ENCODE results near the gene FAM177A1.
A peak's percentile ranks its signal among the peaks of the same experiment; 100 is the strongest.

FAM177A1 gene

DNA sequence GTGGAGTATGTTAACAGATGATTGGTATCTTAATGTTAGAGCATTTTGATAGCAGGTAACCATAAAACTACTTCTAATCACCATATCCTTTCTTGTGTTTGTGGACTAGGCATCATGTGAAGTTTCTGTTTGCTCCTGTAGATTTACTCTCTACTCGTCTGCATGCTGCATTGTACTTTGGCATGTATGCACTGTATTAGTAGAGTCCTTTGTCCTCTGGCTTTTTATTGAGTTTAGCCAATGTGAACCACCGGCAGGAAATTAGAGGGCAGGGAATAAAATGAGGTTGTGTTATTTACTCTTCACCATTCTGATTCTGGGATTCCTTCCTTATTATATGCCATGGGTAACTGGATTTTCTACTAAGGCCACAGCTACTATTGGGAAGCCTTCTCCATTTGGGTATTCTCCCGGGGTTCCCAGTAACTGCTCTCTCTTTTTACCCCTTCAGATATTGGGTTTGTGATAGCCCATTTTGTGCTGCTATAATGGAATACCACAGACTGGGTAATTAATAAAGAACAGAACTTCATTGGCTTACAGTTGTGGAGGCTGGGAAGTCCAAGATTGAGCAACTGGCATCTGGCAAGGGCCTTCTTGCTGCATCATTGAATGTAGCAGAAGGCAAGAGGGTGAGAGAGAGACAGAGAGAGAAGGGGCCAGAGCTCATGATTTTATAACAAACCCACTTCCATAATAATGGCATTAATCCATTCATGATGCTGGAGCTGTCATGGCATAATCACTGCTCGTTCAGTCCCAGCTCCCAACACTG lies 22.4 kb downstream of the FAM177A1 start:
- TF ChIP-seq, protein P1, sequence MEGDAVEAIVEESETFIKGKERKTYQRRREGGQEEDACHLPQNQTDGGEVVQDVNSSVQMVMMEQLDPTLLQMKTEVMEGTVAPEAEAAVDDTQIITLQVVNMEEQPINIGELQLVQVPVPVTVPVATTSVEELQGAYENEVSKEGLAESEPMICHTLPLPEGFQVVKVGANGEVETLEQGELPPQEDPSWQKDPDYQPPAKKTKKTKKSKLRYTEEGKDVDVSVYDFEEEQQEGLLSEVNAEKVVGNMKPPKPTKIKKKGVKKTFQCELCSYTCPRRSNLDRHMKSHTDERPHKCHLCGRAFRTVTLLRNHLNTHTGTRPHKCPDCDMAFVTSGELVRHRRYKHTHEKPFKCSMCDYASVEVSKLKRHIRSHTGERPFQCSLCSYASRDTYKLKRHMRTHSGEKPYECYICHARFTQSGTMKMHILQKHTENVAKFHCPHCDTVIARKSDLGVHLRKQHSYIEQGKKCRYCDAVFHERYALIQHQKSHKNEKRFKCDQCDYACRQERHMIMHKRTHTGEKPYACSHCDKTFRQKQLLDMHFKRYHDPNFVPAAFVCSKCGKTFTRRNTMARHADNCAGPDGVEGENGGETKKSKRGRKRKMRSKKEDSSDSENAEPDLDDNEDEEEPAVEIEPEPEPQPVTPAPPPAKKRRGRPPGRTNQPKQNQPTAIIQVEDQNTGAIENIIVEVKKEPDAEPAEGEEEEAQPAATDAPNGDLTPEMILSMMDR (IDR thresholded peaks at IDR 0.05; ENCODE audit: insufficient read depth, low read depth, low read length, missing control alignments), result no peak
- H3K4me3 ChIP-seq (ENCODE audit: low read length), result no peak overlapping the region
- peak; percentile 24 for DNase-seq (ENCODE audit: low read depth)

DNA sequence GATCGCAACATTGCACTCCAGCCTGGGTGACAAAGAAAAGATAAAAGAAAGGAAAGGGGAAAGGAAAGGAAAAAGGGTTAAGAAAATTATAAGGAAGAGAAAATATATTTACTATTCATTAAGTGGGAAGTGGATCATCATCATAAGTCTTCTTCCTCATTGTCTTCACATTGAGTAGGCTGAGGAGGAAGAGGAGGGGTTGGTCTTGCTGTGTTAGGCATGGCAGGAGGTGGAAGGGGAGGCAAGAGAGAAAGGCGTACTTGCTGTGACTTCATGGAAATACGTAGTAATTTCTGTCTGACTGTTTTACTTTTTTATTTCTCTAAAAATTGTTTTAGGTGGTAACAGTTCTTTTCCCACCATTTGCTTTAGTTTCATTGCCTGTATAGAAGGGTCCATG lies 26.2 kb downstream of the FAM177A1 start:
- TF ChIP-seq, protein P1 (IDR thresholded peaks at IDR 0.05; ENCODE audit: insufficient read depth, low read depth, low read length, missing control alignments), result no peak
- H3K4me3 ChIP-seq (ENCODE audit: low read length), result no peak overlapping the region
- DNase-seq (ENCODE audit: low read depth), result no peak

DNA sequence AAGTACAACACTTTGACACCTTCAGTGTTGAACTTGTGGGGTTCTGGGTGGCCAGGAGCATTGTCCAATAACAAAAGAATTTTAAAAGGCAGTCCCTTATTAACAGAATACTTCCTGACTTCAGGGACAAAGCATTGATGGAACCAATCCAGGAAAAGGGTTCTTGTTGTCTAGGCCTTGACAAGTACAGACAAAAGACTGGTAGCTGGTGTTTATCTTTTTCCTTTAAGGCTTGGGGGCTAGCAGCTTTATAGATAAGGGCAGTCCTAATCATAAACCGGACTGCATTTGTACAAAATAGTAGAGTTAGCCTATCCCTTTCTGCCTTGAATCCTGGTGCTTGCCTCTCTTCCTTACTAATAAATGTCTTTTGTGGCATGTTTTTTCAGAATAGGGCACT lies 27.4 kb downstream of the FAM177A1 start:
- no peak for DNase-seq (ENCODE audit: low read depth)
- H3K4me3 ChIP-seq (ENCODE audit: low read length), result no peak overlapping the region
- TF ChIP-seq, protein P1 (IDR thresholded peaks at IDR 0.05; ENCODE audit: insufficient read depth, low read depth, low read length, missing control alignments), result no peak

DNA sequence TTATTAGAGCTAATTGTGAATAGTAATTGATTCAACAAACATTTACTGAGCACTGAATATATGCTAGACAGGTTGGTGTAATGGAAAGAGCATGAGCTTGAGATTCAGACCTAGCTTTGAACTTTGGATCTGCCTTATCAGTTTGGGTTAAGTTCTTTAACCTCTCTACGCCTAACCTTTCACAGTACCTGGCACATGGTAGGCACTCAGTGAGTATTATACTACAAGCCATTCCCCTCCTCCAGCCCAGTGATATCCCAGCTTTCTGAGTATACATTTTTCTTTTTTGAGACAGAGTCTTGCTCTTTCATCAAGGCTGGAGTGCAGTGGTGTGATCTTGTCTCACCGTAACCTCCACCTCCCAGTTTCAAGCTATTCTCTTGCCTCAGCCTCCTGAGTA lies 32.0 kb downstream of the FAM177A1 start:
- DNase-seq (ENCODE audit: low read depth), result no peak
- H3K4me3 ChIP-seq (ENCODE audit: low read length), result no peak overlapping the region
- TF ChIP-seq, protein P1 (IDR thresholded peaks at IDR 0.05; ENCODE audit: insufficient read depth, low read depth, low read length, missing control alignments), result no peak

DNA sequence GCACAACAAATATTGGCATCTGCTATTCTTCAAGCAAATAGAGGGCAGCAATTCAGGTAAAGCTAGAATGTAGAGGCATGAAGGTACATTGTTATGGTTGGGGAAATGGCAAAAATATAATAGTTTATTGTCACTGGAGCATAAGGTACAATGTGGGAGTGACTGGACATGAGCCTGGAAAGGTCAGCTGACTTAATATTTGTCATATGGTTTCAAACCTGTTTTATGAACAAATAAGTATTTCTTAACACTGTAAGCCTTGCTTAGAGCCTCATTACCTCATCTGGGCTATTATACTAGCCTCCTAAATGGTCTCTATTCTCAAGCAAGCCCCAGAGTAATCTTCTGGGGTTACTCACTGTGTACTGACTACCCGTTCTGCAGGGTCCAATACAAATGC lies 33.7 kb downstream of the FAM177A1 start:
- TF ChIP-seq, protein P1 (IDR thresholded peaks at IDR 0.05; ENCODE audit: insufficient read depth, low read depth, low read length, missing control alignments), result no peak
- H3K4me3 ChIP-seq (ENCODE audit: low read length), result no peak overlapping the region
- DNase-seq (ENCODE audit: low read depth), result peak; percentile 9

DNA sequence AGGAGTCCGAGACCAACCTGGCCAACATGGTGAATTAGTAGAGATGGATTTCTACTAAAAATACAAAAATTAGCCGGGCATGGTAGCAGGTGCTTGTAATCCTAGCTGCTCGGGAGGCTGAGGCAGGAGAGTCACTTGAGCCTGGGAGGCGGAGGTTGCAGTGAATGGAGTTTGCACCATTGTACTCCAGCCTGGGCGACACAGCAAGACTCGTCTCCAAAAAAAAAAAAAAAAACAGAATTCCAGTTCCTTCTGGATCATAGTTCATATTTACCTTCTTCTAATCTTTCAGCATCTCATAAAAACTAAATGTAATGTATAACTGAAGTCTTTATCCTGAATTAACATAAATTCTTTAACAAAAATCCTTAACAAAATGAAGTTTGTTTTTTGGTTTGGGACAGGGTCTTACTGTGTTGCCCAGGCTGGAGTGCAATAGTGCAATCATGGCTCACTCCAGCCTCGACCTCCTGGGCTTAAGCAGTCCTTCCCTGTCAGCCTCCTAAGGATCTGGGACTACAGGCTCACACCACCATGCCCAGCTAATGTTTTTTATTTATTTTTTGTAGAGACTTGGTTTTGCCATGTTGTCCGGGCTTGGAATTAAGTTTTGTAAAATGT lies 37.6 kb downstream of the FAM177A1 start:
- TF ChIP-seq, protein P1 (IDR thresholded peaks at IDR 0.05; ENCODE audit: insufficient read depth, low read depth, low read length, missing control alignments), result no peak

More for the DNA sequence above, 37.6 kb downstream of the FAM177A1 start:
- no peak overlapping the region for H3K4me3 ChIP-seq (ENCODE audit: low read length)
- no peak for DNase-seq (ENCODE audit: low read depth)

Measured in epithelial cell of esophagus (primary cell).